GM19468 (cell line): Measurements from ENCODE around the gene LIMA1.
"Not testable (repeated sequence)": the region's sequence is repeated elsewhere in the genome, so short reads cannot be mapped to it uniquely, and the experiment has no call there.

Experiments
- ATAC-seq: cut with Tn5 transposase; IDR thresholded peaks from one replicate; pipeline ENCODE4 v1.9.1; 2021; ENCODE audit warnings: mild to moderate bottlenecking, moderate library complexity, moderate number of reproducible peaks; ENCODE audit not compliant: unreplicated experiment; ENCODE audit errors: extremely low read depth

Gene LIMA1

DNA sequence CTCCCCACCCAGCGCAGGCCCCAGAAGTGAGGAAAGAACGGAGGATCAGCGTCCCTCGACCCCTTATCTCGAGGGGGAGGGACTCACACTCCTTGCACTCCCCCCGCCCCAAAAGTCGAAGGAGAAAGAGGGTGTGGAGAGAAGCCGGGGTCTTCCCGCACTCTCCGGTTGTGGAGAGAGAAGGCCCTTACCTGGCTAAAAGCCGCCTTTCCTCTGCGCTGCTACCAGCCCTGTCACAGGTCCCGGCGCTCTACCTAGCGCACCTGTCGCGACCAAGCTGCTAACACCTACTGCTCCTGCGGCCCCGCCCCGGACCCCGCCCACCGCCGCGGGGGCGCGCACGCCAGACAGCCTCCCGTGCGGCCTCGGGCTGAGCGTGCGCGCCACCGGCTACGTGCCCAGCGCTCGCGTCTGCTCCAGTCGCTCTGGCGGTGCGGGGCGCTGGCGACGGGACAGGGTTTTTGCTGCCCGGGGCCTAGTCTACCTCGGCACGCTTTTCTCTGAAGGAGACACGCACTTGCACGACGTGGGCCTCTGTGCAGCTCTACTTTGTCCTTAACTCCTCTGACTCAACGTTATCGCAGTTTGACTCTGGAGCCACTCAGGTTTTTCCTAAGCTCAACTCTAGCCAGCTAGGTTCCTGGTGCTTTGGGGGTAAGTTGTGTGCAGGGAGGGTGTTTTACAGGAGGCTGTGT is at the start of gene LIMA1:
Gene LIMA1, minus strand, starts transcription at position 292 of the 695 bp plus-strand sequence. CDS start 34,769 bp downstream, outside the sequence.
- peak; percentile 47 for ATAC-seq

DNA sequence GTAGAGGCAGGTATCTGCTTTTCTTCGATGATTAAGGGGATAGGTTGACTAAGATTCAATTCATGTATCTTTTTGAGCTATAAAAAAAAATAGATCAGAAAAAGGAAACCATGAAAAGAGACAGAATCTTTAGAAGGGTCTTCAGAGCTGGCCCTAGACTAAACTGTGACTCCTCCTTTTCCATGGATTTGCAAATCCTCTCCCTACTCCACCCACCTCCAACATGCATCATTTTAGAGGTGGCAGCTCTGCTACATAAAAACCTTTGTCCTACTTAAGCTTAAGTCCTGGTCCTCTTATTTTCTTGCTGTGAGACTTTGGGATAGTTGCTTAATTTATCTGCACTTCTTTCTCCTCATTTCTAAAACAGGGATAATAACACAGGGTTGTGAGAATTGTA is 48.4 kb upstream of the LIMA1 start:
- ATAC-seq, result no peak

DNA sequence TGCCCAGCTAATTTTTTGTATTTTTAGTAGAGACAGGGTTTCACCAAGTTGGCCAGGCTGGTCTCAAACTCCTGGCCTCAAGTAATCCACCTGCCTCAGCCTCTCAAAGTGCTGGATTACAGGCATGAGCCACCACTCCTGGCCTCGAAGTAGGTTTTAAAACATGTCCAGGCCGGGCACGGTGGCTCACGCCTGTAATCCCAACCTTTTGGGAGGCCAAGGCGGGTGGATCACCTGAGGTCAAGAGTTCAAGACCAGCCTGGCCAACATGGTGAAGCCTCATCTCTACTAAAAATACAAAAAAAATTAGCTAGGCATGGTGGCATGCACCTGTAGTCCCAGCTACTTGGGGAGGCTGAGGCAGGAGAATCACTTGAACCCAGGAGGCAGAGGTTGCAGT is 45.3 kb upstream of the LIMA1 start:
- ATAC-seq, result not testable (repeated sequence)

DNA sequence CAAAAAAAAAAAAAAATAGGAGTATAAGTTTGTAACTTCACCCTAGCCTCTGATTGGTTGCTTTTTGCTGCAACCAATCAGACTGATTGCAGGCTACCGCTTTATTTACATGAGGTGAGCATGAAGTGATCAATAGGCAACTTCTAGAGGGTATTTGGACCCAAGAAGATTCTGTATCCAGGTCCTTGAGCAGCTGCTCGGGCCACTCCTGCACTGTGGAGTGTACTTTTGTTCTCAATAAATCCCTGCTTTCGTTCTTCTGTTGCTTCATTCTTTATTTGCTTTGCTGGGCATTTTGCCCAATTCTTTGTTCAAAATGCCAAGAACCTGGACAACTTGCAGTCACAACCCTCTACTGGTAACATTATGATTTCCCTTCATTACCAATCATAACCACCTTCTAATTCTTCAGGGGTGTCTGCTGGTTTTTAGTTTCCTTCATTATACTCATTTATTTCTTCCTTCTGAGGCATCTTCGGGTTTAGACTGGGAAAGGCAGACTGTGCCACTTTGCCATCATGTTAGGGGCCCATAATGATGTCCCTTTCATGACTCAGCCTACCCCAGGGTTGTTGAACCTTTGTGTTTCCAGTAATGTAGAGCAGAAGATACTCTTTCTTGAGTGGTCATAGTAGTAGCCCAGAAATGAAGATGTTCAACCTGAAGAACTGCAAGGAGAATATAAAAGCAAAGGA is 43.4 kb upstream of the LIMA1 start:
- ATAC-seq, result no peak

DNA sequence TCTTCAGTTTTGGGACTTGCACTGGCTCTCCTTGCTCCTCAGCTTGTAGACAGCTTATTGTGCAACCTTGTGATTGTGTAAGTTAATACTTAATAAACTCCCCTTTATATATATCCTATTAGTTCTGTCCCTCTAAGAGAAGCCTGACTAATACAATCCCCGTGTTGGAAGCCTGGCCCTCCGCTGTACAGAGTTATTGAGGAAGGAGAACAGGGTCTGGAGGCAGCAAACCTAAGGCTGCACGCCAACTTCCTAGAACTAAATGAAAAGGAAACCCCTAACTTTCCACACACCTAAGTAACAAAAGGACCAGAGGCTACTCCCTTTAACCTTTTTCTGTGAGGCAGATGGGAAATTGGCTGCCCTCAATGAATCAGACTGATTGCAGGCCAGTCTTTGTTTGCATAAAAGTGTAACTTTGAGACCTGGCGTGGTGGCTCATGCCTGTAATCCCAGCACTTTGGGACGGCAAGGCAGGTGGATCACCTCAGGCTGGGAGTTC is 42.6 kb upstream of the LIMA1 start:
- no peak for ATAC-seq

DNA sequence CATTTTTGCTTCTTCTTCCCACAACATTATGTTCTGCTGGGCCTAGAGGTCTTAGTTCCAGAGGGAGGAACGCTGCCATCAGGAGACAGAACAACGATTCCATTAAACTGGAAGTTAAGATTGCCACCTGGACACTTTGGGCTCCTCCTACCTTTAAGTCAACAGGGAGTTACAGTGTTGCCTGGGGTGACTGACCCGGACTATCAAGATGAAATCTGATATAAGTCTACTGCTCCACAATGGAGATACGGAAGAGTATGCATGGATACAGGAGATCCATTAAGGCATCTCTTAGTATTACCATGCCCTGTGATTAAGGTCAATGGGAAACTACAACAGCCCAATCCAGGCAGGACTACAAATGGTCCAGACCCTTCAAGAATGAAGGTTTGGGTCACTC is 41.5 kb upstream of the LIMA1 start:
- not testable (repeated sequence) for ATAC-seq

DNA sequence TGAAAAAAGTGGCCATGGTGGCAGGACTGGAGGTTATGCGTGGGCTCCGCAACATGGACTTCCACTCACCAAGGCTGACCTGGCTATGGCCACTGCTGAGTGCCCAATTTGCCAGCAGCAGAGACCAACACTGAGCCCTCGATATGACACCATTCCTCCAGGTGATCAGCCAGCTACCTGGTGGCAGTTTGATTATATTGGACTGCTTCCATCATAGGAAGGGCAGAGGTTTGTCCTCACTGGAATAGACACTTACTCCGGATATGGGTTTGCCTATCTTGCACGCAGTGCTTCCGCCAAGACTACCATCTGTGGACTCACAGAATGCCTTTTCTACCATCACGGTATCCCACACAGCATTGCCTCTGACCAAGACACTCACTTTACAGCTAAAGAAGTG is 40.8 kb upstream of the LIMA1 start:
- not testable (repeated sequence) for ATAC-seq

DNA sequence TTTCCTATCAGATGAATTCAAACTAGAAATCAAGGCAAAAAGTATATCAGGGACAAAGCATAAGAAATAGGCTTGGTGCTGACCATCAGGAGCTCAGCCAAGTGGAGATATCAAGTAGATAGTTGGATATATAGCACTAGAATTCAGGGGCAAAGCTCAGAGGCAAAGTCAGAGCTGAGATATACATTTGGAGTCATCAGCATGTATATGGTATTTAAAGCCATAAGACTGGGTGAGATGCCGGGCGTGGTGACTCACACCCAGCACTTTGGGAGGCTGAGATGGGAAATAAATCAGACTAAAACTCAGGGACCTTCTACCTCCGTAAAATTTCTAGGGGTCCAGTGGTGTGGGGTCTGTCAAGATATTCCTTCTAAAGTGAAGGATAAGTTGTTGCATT is 38.9 kb upstream of the LIMA1 start:
- ATAC-seq, result no peak

DNA sequence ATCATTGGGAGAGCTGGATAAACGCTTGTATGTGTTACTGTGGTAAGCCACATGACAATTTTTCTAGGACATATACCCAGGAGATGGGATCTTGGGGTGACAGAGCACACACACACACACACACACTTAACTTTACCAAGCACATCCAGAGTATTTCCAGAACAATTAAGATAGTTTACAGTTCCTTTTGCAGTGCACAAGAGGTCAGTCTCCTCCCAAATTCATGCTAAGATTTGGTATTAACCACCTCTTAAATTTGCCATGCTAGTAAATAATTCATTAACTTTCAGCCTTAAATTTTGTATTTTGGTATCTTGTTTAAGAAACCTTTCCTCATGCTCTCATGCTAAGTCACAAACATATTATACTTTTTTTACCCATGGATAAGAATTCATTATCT is 33.9 kb upstream of the LIMA1 start:
- ATAC-seq, result no peak

DNA sequence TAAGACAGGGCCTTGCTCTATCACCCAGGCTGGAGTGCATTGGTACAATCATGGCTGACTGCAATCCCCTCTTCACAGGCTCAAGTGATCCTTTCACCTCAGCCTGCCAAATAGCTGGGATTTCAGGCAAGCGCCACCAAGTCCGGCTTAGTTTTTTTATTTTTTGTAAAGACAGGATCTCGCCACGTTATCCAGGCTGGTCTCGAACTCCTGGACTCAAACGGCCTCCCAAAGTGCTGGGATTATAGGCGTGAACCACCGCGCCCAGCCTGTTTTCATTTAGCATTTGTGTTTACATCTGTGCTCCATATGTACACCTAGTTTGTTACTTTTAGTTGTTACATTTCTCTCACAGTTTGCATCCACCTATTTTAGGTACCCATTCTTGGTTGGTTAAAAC is 32.5 kb upstream of the LIMA1 start:
- ATAC-seq, result no peak

DNA sequence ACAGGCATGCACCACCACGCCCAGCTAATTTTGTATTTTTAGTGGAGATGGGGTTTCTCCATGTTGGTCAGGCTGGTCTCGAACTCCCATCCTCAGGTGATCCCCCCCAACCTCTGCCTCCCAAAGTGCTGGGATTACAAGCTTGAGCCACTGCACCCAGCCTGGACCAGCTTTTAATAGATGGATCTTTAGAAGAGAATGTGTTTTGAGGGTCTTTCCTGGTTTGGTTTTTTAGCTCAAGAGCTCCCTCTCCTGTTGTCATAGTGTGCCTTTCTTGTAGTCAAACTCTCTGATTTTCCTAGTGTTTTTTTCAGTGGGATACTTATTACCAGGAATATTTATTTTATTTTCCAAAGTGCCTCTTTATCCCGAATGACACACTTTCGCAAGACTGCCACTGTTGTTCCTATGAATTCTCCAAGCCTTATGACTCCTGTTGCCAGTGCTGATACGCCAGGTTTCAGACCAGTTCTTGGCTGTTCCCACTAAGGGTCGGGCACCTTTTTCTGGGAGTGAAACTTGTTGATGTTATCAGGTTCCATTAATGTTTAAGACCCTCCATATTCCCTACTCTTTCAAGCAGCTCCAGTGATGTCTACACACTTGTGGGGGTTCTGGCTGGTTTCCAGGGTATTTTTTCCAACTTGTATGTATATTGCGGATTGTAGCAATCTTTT is 31.5 kb upstream of the LIMA1 start:
- ATAC-seq, result no peak

DNA sequence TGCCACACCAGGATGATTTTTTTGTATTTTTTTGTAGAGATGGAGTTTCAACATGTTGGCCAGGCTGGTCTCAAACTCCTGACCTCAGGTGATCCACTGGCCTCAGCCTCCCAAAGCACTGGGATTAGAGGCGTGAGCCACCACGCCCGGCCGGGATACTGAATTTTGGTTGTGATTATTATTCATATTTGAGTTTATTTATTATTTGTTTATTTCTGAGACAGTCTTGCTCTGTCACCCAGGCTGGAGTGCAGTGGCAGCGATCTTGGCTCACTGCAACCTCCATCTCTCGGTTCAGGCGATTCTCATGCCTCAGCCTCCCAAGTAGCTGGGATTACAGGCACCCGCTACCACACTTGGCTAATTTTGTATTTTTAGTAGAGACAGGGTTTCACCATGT is 30.7 kb upstream of the LIMA1 start:
- not testable (repeated sequence) for ATAC-seq

DNA sequence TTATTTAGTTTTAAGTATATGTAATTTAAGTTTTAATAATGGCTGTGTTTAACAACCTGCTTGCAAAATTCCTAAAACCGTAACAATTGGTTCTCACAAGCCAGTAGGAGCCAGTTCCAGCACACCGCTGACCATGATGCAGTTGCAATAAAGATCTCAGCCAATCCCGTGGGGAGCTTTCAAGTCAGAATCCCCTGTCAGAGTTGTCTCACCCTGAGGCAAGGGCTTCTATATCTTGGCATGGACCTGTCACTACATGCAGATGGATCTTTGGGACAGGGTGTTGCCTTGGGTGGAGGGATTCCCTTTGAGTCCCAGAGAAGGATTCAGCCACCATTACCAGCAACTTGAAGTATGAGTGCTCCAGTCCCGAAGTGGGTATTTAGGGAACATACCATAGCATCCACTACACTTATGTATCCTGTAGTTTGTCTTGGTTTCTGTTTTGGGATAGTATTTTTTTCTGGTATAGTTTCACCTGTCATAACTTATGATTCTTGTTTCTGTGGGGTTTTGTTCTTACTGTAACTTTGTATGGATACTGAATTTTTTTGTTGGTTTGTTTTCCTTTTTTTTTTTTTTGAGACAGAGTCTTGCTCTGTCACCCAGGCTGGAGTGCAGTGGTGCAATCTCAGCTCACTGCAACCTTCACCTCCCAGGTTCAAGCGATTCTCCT is 30.1 kb upstream of the LIMA1 start:
- ATAC-seq, result no peak

DNA sequence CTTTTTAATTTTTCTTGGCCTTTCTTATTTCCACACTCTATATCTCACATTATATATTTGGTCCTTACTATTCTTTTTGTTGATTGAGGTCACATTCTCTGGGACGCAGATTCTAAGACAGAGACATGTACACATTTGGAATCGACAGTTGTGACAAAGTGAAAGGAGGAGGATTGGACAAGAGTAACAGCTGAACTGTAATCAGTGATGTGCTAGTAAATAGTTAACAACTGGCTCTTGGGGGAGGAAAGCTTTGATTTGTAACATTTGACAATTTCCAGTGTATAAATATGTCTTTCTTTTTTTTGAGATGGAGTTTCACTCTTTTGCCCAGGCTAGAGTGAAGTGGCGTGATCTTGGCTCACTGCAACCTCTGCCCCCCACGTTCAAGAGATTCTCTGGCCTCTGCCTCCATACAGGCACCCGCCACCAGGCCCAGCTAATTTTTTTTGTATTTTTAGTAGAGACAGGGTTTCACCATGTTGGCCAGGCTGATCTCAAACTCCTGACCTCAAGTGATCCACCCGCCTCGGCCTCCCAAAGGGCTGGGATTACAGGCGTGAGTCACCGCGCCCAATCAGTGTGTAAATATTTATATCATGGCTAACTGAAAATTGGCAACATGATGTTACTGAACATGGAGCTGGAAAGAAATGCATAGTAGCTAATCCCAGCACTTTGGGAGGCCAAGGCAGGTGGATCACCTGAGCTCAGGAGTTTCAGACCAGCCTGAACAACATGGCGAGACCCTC is 28.7 kb upstream of the LIMA1 start:
- ATAC-seq, result not testable (repeated sequence)

DNA sequence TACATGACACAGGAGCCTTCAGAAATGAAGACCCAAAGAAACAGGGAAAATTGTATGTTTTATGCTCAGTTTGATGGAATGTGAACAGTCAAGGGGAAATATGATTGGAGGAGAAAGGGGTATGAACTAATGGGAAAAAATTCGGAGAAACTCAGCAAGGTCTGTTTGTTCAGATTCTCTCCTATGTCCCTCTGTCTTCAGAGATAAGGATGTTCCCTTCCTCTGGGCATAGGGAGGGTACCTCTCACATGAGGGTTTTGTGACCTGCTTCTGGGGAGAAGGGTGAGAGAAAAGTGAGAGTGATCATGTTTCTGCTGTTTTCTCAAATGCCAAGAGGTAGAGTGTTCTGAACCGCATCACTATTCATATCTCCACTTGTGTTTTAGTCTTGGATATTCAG is 26.6 kb upstream of the LIMA1 start:
- ATAC-seq, result no peak

DNA sequence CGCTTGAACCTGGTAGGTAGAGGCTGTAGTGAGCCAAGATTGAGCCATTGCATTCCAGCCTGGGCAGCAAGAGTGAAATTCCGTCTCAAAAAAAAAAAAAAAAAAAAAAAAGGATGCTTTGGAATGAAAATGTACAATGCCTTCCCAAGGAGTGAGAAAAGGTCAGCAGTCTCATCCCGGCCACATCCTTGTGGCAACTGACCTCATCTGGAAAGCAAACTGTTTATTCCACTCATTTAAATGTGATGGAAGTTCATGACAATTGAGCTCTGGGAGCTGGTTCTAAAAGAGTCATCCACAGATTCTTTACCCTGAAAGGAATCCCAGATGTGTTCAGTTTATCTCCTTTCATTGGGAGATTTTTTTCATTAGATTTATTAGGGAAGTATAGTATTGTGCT is 19.4 kb upstream of the LIMA1 start:
- ATAC-seq, result no peak

DNA sequence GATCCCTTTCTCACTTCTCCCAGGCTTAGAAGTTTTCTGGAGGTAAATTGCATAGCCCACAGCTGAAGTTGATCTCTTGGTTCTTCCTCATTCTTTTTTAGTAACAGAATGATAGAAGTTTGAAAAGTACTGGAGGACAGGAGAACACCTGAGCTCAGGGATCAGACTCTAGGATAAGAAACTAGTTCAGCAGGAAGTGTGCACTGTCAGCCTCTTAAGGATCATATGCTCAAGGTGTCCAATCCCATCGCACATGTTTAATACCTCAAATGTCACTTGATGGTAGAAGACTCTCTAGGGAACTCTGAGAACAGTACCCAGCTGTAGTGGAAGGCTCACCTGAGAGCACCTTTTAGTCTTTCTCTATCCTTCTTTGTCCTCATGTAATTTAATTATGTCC is 14.7 kb upstream of the LIMA1 start:
- no peak for ATAC-seq

DNA sequence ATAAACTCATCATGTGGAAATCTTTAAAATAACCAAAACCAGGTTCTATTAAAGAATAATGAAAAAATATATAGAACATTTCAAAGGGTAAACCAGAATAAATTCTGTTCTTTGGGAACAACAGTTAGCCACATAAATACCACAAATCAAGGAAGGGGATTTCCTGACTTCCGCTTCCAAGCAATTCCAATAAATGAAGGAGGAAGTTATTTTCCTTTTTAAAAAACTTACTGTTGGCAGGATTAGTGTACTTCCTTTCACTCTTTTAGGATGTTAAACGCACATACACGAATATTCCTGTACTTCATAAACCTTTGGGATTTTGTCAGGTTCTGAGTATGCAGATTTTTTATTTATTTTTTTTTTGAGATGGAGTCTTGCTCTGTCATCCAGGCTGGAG is 13.7 kb upstream of the LIMA1 start:
- no peak for ATAC-seq

DNA sequence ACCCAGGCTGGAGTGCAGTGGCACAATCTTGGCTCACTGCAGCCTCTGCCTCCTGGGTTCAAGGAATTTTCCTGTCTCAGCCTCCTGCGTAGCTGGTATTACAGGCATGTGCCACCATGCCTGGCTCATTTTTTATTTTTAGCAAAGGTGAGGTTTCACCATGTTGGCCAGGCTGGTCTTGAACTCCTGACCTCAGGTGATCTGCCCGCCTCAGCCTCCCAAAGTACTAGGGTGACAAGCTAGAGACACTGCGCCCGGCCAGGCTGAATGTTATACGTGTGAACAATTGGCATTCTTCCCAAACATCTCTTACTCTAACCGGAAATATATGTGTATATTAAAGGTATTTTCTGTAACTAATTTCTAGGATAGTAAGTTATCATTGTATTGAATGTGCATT is 13.2 kb upstream of the LIMA1 start:
- ATAC-seq, result no peak

DNA sequence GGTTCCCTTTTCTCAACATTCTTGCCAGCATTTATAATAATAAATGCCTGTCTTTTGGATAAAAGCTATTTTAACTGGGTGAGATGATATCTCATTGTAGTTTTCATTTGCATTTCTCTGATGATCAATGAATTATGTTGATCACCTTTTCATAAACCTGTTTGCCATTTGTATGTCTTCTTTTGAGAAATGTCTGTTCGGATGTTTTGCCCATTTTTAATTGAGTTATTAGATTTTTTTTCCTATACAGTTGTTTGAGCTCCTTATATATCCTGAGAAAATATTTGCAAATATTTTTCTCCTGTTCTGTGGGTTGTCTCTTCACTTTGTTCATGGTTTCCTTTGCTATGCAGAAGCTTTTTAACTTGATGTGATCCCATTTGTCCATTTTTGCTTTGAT is 8.1 kb upstream of the LIMA1 start:
- ATAC-seq, result no peak
